Stimulated activated CD8-positive, alpha-beta memory T cell treated with anti-CD3 and anti-CD28 coated beads, Interleukin-12 subunit alpha, Interleukin-12 subunit beta, amount 100 ng/mL, for 24 hours (primary cell): ENCODE measurements around the gene SLC9A5.

ENCODE experiments used
- DNase-seq: peaks from one replicate; pipeline ENCODE4 v3.0.0-alpha.2; 2020; ENCODE audit errors: extremely low read depth

Gene SLC9A5

DNA sequence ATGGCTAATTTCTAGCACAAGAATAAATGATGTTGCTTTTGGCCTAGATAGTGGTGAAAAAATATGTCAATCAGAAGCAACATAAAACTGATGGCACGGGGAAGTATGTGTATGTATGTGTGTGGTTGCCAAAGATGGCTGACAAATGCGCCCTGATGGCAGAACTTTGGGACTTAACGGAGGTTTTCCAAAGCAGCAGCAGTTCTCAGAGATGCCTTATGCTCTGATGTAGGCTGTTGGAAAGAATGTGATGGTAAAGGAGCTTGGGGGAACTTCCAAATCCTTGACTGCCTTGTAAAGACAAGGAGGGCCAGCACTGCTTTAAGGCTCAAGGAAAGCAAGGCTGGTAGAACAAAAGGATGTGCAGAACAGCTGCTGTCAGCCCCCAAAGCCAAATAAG lies 61.8 kb downstream of the SLC9A5 start:
- DNase-seq = no peak

DNA sequence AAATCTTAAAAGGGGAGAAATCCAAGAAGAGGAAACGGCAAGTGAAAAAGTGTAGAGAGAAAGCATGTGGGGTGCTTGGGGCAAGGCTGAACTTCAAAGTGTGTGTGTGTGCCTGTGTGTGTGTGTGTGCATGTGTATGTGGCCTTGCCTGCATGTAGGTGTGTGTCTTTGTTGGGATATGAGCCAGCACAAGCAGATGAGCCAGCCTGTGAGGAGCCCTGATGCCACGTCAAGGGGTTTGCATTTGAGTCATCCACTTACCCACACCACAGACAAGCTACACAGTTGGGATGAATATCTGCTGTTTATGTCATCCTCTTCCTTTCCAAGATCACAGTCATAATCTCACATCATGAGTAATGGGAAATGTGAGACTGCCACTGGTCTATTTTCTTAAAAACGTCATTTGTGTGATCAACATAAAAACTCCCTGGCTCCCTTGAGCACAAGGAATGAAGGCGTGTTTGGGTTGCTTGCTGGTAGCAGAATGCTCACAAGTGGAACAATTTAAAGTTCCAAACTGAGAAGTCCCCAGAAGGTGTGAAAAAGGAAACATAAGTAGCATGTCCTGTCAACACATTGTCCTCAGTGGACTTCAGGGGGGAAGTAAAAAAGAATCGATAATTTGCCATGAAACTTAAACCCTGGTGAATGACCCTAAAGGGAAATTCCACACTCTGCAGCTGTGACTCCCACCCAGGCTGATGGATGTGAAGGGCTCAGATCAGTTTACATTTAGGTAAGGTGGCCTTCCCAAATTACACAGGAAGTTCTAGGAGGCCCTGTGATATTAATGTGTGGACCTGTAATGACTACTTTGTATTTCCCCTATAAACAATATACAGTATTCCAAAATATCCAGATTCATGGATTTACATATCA lies 63.1 kb downstream of the SLC9A5 start:
- peak; percentile 53 for DNase-seq

DNA sequence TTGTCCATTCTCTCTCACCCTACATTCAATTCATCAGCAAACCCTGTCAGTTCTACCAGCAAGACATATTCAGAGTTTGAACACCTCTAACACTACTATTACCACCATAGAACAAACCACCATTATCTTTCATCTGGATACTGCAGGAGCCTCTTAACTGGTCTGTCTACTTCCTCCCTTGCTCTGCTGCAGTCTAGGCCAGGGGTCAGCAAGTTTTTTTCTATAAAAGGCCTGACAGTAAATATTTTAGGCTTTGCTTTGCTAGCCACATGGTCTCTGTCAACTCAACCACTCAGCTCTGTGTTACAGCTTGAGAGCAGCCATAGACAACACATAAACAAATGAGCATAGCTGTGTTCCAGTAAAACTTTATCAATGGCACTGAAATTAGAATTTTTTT lies 63.9 kb downstream of the SLC9A5 start:
- no peak for DNase-seq

DNA sequence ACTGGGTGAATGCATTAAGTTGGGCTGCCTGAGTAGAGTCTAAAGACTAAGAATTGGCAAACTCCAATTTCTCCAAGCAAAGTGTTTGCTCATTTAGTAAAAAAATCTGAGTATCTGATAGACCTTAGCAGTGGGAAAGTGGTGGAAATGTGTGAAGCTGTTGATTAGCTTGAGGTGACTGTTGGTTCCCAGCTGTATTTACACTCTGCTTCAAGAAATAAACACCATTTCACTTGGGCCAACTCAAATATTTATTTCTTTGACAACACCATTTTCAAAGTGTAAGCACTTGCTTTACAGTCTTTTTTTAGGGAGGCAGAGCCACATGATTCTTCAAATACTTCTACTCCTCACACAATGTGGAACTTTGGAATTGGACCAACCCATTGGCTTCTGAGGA lies 69.1 kb downstream of the SLC9A5 start:
- DNase-seq = no peak
